ENCODE results near the gene KLHL25.
"Not testable (repeated sequence)": the region's sequence is repeated elsewhere in the genome, so short reads cannot be mapped to it uniquely, and the experiment has no call there.

KLHL25 gene, protein sequence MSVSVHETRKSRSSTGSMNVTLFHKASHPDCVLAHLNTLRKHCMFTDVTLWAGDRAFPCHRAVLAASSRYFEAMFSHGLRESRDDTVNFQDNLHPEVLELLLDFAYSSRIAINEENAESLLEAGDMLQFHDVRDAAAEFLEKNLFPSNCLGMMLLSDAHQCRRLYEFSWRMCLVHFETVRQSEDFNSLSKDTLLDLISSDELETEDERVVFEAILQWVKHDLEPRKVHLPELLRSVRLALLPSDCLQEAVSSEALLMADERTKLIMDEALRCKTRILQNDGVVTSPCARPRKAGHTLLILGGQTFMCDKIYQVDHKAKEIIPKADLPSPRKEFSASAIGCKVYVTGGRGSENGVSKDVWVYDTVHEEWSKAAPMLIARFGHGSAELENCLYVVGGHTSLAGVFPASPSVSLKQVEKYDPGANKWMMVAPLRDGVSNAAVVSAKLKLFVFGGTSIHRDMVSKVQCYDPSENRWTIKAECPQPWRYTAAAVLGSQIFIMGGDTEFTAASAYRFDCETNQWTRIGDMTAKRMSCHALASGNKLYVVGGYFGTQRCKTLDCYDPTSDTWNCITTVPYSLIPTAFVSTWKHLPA

GRCh38 chr15:85794598-85795336 lies at the start of gene KLHL25:
TSS of gene KLHL25 (minus strand) at chr15:85794925. CDS start at chr15:85769810, 25,115 bp downstream.
- DNase-seq, result peak; percentile 92 to 93

- DNase-seq, result no peak
Observed at GRCh38 chr15:85840802-85841152, 46.1 kb upstream of the KLHL25 start.

DNA sequence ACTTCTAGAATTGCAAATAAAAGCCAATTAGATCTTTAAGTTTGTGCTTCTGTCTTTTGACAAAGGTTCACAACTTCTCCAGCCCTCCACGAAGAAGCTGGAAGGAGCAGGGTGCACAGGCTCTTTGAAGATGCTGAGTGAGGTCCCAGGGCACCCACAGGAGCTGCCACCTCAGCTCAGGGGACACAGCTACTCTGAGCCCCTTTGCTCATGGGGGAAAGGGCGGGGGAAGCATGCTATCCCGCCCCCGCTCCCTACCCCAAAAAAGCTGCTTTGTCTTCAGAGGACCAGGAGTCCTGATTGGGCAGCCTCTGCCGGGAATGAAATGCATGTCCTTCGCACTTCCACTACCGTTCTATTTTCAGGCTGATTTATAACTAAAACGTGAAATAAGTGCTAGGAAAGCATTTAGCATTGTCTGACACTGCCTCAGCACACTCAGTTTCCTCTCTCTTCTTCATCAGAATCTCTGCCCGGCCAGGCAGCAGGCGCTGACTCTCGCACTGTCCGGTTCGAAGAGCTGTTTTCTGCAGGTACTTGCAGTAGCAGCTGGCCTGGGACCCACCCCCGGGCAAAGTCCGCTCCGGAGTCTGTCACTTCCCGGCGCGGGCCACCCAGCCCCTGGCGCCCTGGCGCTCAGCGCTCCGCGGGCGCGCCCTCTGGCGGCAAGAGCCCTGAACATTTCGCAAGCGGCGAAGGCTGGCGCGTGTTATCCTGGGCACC lies 45.5 kb upstream of the KLHL25 start:
- DNase-seq, result peak; percentile 92

- DNase-seq, result no peak
Observed at GRCh38 chr15:85839643-85840042, 44.9 kb upstream of the KLHL25 start.

DNA sequence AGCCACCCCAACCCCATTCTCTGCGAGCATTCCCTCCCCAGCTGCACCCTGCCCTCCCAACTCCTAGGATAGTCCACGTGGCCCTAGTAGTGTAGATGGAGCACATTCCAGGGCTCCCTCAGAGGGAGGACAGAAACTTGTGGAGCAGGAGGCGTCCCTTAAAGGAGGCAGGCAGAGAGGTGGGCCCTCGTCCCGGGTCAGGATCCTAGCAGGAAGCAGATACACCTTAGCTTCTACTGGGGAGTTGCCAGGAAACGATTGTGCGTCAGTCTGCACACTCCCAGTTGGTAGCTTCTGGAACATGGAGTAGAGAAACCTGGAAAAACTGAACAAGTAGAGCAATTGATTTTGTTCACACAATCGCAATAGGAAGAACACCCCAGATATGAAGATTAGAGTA lies 43.9 kb upstream of the KLHL25 start:
- DNase-seq, result no peak

DNA sequence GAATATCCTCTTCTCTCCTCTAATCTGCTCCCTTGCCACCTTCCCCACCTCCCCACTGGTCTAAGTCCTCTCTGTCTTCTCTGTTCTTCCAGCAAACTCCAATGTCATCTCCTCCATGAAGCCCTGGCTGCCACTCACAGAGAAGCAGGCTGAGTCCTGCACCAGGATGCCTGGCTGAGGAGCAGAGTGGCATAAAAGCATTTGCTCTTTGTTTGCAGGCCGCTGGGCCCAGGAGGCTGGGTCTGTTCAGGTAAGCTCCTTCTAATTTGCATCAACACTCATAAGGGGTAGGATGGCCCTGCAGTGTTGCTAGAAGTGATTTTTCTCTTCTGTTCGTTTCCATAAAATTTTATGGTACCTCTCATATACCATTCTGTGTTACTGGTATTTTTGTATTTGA lies 43.2 kb upstream of the KLHL25 start:
- DNase-seq, result no peak

- DNase-seq, result no peak
Observed at GRCh38 chr15:85837011-85837433, 42.3 kb upstream of the KLHL25 start.

GRCh38 chr15:85834651-85835050 lies 39.9 kb upstream of the KLHL25 start:
- DNase-seq, result no peak

DNA sequence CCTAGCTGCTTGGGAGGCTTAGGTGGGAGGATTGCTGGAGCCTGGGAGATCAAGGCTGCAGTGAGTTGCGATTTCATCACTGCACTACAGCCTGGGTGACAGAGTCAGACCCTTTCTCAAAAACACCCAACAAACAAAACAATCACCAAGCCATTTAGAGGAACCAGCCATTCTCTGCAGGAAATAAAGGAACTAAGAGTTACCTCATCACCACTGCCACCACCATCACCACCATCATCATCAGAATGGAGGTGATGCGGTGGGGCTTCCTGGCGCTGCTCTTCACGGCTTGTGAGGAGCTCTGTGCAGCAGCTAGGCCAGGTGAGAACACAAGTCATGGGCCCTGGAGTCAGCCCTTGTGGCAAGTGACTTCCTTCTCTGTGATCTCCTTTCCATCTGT lies 37.7 kb upstream of the KLHL25 start:
- DNase-seq, result no peak

- peak; percentile 43 to 48 for DNase-seq
Observed at GRCh38 chr15:85831415-85832113, 36.8 kb upstream of the KLHL25 start.

DNA sequence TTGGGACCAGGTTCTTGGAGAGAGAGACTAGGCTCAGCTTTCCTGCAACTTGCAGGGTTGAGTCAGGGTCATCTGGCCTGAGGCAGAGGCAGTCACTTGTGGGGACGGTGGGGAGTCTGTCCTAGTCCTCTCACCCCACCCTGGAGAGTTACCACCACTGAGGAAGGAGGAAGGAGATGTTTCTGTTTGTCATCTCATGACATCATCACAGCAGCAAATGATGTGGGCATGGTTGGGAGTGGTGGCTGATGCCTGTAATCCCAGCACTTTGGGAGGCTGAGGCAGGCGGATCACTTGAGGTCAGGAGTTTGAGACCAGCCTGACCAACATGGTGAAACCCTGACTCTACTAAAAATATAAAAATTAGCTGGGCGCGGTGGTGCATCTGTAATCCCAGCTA lies 35.0 kb upstream of the KLHL25 start:
- DNase-seq, result not testable (repeated sequence)

- no peak for DNase-seq
Observed at GRCh38 chr15:85828874-85829273, 34.1 kb upstream of the KLHL25 start.

DNA sequence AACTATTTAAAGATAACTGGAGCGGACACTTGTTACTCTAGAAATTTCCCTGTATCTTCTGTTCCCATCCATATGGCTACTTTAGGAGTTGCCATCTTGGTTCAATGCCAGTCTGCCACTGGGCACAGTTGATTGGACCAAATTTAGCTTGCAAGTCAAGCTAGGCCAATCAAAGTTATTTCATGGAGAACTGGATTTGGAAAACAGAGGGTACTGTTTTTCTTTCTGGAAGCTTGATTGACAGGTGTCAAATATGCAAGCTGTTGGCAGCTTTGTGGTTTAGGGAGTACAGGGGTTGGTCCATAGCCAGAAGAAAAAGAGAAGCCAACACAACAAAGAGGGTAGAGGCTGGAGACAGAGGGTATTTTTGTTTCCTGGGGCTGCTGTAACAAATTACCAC lies 33.4 kb upstream of the KLHL25 start:
- no peak for DNase-seq

DNA sequence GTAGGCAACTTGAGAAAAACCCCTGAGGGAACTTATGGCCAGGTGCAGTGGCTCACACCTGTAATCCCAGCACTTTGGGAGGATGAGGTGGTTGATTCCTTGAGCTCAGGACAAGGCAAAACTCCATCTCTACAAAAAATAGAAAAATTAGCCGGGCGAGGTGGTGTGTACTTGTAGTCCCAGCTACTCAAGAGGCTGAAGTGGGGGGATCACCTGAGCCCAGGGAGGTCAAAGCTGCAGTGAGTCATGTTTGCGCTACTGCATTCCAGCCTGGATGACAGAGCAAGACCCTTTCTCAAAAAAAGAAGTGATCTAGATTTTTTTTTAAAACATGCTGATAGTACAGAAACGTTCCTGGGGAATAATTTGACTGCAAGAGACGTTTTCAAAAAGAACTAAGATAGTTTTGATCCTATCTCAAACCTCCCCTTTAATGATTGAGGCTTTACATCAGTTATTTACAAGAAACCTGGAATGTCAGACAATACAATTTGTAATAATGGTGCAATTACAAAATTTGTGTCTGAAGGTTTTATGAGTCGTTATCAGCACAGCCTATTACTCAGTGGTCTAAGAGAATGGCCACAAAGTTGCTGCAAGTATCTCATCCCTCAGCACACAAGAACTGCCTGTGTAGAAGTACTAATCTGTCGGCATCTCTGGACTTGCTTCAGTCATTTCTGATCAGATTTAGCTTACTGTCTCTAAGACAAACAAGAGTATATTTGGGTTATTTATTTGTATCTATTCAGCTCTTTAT lies 32.2 kb upstream of the KLHL25 start:
- DNase-seq, result no peak

GRCh38 chr15:85825719-85826118 lies 31.0 kb upstream of the KLHL25 start:
- DNase-seq, result no peak

- no peak for DNase-seq
Observed at GRCh38 chr15:85825118-85825517, 30.4 kb upstream of the KLHL25 start.

- no peak for DNase-seq
Observed at GRCh38 chr15:85821545-85821944, 26.8 kb upstream of the KLHL25 start.

- DNase-seq, result no peak
Observed at GRCh38 chr15:85819938-85820337, 25.2 kb upstream of the KLHL25 start.

DNA sequence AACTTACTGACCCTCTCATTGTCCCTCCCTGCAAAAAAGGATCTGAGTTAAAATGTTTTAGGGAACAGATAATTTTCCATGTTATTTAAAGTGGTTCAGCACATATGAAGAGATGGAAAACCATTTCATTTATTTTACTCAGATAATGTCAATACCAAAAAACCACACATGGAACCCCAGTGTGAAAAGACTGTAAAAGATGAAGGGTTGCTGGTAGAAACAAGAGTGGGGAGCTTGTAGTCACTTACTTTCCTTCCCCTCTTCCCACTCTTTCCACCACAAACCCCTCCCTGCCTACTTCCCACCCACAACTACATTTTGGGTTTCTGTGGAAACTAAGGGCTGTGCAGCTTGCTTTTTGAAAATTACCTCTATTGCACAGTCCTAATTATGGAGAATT lies 18.5 kb upstream of the KLHL25 start:
- no peak for DNase-seq

GRCh38 chr15:85810075-85810474 lies 15.3 kb upstream of the KLHL25 start:
- DNase-seq, result no peak

DNA sequence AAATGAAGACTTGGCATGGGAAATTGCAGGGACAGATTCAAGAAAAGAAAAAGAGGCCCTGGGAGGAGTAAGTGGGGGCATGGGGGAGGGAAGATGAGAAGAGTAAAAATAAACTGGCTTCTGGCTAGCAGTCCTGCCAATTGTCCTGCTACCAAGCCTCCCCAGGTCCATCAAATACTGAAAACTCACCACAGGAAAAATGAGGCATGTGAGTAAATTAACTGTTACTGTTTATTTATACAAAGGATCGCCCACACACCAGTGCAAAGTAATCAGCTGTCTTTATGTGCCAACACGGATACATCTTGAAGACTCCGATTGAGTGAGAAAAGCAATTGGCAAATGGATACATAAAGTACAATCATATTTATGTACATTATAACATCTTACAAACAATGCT lies 10.7 kb upstream of the KLHL25 start:
- DNase-seq, result no peak

All from activated T-cell treated with anti-CD3 and anti-CD28 coated beads, Interleukin-2, amount 50 U/mL, for 48 hours (primary cell).